Measurements from ENCODE around the gene MRAP2. TPM values are rescaled to one million over a fixed set of nuclear protein-coding genes. Genes with fewer than 3 reads are reported as not detected.

The MRAP2 gene
- total and polyA plus RNA-seq, 2 experiments from 2014 or later = 6.1 to 13.5 TPM

DNA sequence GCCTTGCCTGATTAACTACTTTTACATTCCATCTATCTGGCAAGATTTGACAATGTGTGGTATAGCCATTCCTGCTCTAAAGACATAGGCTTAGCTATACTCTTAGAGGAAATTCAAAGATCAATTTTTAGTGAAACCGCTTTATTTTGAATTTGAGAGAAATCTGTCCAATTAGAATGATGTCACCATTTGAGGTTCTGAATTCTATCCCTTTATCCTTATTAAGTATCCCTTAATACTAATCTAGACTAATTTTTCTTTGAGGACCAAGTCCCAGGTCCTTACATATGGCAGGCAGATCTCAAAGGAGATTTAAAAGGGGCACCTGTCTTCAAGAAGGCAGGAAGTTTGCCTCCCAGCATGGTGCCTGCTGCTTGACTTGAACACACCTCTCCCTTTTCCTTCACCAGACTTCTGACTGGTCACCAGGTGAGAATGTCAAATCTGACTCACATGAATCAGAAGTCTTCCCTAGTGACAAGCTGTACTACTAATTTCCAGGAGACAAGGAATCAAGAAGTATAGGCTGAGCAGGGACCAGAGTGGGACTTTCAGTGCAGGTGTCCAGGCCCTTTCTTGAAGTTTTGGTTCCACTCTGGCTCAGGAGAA, 15.0 kb upstream of the MRAP2 start:
- ATAC-seq (no peak; the same call in 2 of the 3 replicates), DNase-seq (ENCODE audit: low spot score) (peak; percentile 30)
- Mint-ChIP-seq H3K36me3 (ENCODE audit: low read depth) (no peaks in the 10 kb centered on the region), H3K4me3 (peak overlapping the region; percentile 53; the same call in 1 of the 3 replicates), H3K27me3 (ENCODE audit: insufficient read depth, low read depth, poor library complexity) (no peaks in the 10 kb centered on the region), H3K27ac (no peak overlapping the region), H3K4me1 (peaks cover 13% of the 10 kb centered on the region), H3K9me3 (no peaks in the 10 kb centered on the region; the same call in 1 of the 3 replicates)
- Histone ChIP-seq H3F3A (replicated peaks; ENCODE audit: low read depth) (no peaks in the 10 kb centered on the region), H3K27ac (ENCODE audit: low read depth) (no peak overlapping the region), H3K4me2 (peak overlapping the region; percentile 44), H3K9me2 (ENCODE audit: insufficient read depth) (no peaks in the 10 kb centered on the region), H3K4me1 (ENCODE audit: insufficient read depth) (peaks cover 21% of the 10 kb centered on the region), H3K4me3 (peak overlapping the region; percentile 37; the same call in 1 of the 2 replicates), H3K27me3 (ENCODE audit: insufficient read depth) (no peaks in the 10 kb centered on the region), H2AFZ (peak overlapping the region; percentile 35; the same call in 1 of the 2 replicates), H4K20me1 (replicated peaks; ENCODE audit: insufficient read depth) (no peaks in the 10 kb centered on the region), H3K79me2 (replicated peaks; ENCODE audit: insufficient read depth) (no peaks in the 10 kb centered on the region), H3K36me3 (ENCODE audit: insufficient read depth) (no peaks in the 10 kb centered on the region)
- TF ChIP-seq, protein P1, sequence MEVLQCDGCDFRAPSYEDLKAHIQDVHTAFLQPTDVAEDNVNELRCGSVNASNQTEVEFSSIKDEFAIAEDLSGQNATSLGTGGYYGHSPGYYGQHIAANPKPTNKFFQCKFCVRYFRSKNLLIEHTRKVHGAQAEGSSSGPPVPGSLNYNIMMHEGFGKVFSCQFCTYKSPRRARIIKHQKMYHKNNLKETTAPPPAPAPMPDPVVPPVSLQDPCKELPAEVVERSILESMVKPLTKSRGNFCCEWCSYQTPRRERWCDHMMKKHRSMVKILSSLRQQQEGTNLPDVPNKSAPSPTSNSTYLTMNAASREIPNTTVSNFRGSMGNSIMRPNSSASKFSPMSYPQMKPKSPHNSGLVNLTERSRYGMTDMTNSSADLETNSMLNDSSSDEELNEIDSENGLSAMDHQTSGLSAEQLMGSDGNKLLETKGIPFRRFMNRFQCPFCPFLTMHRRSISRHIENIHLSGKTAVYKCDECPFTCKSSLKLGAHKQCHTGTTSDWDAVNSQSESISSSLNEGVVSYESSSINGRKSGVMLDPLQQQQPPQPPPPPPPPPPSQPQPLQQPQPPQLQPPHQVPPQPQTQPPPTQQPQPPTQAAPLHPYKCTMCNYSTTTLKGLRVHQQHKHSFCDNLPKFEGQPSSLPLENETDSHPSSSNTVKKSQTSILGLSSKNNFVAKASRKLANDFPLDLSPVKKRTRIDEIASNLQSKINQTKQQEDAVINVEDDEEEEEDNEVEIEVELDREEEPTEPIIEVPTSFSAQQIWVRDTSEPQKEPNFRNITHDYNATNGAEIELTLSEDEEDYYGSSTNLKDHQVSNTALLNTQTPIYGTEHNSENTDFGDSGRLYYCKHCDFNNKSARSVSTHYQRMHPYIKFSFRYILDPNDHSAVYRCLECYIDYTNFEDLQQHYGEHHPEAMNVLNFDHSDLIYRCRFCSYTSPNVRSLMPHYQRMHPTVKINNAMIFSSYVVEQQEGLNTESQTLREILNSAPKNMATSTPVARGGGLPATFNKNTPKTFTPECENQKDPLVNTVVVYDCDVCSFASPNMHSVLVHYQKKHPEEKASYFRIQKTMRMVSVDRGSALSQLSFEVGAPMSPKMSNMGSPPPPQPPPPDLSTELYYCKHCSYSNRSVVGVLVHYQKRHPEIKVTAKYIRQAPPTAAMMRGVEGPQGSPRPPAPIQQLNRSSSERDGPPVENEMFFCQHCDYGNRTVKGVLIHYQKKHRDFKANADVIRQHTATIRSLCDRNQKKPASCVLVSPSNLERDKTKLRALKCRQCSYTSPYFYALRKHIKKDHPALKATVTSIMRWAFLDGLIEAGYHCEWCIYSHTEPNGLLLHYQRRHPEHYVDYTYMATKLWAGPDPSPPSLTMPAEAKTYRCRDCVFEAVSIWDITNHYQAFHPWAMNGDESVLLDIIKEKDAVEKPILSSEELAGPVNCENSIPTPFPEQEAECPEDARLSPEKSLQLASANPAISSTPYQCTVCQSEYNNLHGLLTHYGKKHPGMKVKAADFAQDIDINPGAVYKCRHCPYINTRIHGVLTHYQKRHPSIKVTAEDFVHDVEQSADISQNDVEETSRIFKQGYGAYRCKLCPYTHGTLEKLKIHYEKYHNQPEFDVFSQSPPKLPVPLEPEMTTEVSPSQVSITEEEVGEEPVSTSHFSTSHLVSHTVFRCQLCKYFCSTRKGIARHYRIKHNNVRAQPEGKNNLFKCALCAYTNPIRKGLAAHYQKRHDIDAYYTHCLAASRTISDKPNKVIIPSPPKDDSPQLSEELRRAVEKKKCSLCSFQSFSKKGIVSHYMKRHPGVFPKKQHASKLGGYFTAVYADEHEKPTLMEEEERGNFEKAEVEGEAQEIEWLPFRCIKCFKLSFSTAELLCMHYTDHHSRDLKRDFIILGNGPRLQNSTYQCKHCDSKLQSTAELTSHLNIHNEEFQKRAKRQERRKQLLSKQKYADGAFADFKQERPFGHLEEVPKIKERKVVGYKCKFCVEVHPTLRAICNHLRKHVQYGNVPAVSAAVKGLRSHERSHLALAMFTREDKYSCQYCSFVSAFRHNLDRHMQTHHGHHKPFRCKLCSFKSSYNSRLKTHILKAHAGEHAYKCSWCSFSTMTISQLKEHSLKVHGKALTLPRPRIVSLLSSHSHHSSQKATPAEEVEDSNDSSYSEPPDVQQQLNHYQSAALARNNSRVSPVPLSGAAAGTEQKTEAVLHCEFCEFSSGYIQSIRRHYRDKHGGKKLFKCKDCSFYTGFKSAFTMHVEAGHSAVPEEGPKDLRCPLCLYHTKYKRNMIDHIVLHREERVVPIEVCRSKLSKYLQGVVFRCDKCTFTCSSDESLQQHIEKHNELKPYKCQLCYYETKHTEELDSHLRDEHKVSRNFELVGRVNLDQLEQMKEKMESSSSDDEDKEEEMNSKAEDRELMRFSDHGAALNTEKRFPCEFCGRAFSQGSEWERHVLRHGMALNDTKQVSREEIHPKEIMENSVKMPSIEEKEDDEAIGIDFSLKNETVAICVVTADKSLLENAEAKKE (CRISPR knock-in tag; IDR thresholded peaks at IDR 0.05) = no peak
- TF ChIP-seq, protein P2, sequence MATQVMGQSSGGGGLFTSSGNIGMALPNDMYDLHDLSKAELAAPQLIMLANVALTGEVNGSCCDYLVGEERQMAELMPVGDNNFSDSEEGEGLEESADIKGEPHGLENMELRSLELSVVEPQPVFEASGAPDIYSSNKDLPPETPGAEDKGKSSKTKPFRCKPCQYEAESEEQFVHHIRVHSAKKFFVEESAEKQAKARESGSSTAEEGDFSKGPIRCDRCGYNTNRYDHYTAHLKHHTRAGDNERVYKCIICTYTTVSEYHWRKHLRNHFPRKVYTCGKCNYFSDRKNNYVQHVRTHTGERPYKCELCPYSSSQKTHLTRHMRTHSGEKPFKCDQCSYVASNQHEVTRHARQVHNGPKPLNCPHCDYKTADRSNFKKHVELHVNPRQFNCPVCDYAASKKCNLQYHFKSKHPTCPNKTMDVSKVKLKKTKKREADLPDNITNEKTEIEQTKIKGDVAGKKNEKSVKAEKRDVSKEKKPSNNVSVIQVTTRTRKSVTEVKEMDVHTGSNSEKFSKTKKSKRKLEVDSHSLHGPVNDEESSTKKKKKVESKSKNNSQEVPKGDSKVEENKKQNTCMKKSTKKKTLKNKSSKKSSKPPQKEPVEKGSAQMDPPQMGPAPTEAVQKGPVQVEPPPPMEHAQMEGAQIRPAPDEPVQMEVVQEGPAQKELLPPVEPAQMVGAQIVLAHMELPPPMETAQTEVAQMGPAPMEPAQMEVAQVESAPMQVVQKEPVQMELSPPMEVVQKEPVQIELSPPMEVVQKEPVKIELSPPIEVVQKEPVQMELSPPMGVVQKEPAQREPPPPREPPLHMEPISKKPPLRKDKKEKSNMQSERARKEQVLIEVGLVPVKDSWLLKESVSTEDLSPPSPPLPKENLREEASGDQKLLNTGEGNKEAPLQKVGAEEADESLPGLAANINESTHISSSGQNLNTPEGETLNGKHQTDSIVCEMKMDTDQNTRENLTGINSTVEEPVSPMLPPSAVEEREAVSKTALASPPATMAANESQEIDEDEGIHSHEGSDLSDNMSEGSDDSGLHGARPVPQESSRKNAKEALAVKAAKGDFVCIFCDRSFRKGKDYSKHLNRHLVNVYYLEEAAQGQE (IDR thresholded peaks at IDR 0.05; ENCODE audit: unreplicated experiment) = no peak
- TF ChIP-seq ZNF331 (CRISPR knock-in tag; IDR thresholded peaks at IDR 0.05; ENCODE audit: low read depth) (no peak), NANOG (IDR thresholded peaks at IDR 0.05; ENCODE audit: borderline replicate concordance) (no peak), ZNF114 (CRISPR knock-in tag; IDR thresholded peaks at IDR 0.05) (no peak), STAT1 (IDR thresholded peaks at IDR 0.05; ENCODE audit: unreplicated experiment) (no peak), CREB1 (CRISPR knock-in tag; IDR thresholded peaks at IDR 0.05; ENCODE audit: low read depth) (no peak), POLR2AphosphoS5 (IDR thresholded peaks at IDR 0.05; ENCODE audit: low read depth) (no peak), EZH2 (IDR thresholded peaks at IDR 0.05; ENCODE audit: low read depth, unreplicated experiment) (no peak), EZH2phosphoT487 (IDR thresholded peaks at IDR 0.05; ENCODE audit: unreplicated experiment) (no peak), JUNB (IDR thresholded peaks at IDR 0.05; ENCODE audit: unreplicated experiment) (no peak)
- TF ChIP-seq, protein P3, sequence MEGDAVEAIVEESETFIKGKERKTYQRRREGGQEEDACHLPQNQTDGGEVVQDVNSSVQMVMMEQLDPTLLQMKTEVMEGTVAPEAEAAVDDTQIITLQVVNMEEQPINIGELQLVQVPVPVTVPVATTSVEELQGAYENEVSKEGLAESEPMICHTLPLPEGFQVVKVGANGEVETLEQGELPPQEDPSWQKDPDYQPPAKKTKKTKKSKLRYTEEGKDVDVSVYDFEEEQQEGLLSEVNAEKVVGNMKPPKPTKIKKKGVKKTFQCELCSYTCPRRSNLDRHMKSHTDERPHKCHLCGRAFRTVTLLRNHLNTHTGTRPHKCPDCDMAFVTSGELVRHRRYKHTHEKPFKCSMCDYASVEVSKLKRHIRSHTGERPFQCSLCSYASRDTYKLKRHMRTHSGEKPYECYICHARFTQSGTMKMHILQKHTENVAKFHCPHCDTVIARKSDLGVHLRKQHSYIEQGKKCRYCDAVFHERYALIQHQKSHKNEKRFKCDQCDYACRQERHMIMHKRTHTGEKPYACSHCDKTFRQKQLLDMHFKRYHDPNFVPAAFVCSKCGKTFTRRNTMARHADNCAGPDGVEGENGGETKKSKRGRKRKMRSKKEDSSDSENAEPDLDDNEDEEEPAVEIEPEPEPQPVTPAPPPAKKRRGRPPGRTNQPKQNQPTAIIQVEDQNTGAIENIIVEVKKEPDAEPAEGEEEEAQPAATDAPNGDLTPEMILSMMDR (conservative IDR thresholded peaks at IDR 0.05; ENCODE audit: low read depth in 2 of 2) = no peak
- TF ChIP-seq, protein P4, sequence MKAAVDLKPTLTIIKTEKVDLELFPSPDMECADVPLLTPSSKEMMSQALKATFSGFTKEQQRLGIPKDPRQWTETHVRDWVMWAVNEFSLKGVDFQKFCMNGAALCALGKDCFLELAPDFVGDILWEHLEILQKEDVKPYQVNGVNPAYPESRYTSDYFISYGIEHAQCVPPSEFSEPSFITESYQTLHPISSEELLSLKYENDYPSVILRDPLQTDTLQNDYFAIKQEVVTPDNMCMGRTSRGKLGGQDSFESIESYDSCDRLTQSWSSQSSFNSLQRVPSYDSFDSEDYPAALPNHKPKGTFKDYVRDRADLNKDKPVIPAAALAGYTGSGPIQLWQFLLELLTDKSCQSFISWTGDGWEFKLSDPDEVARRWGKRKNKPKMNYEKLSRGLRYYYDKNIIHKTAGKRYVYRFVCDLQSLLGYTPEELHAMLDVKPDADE (IDR thresholded peaks at IDR 0.05) = no peak

Data from GM23338 (cell line).